Tibial nerve (tissue), 3 donors: ENCODE results near the gene SPATA16.

Experiments
- CTCF ChIP-seq, 5 experiments: fragments of 200-600 bp in 3 of 5; fragments of 450-650 bp in 2 of 5; sonication (generic) in 3 of 5; IDR thresholded peaks; one replicate each; pipeline ENCODE4 v1.5.1; 2016 to 2019; ENCODE audit warnings: antibody characterized with exemption in 5 of 5, mild to moderate bottlenecking in 3 of 5, moderate library complexity in 2 of 5
- POLR2A ChIP-seq, 2 donors: fragments of 450-650 bp; IDR thresholded peaks; one replicate each; pipeline ENCODE4 v1.6.1; 2017; ENCODE audit warnings: antibody characterized with exemption in 2 of 2, mild to moderate bottlenecking in 2 of 2, moderate library complexity in 2 of 2

DNA sequence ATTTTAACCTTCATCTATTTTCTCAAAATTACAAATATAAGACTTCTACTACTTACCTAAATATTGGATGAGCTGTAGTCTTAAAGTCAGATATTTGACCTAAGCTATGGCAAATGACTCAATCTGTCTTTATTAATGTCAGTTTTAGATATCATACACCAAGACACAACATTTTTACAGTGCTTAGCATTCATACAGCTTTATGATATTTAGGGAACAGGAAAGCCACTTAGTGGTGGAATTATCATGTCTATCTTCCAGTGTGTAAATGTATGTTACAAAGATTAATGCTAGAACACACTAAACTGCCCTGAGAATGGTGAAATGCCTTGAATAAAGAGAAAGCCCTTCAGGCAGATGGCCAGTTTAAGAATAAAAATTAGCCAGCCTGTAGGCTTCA is 135.0 kb downstream of the SPATA16 start:
- no peak for TF ChIP-seq CTCF (IDR thresholded peaks at IDR 0.05)
- no peak for TF ChIP-seq POLR2A (IDR thresholded peaks at IDR 0.05)
